Measurements from ENCODE around the gene CARS2.

- TF ChIP-seq, protein P1, sequence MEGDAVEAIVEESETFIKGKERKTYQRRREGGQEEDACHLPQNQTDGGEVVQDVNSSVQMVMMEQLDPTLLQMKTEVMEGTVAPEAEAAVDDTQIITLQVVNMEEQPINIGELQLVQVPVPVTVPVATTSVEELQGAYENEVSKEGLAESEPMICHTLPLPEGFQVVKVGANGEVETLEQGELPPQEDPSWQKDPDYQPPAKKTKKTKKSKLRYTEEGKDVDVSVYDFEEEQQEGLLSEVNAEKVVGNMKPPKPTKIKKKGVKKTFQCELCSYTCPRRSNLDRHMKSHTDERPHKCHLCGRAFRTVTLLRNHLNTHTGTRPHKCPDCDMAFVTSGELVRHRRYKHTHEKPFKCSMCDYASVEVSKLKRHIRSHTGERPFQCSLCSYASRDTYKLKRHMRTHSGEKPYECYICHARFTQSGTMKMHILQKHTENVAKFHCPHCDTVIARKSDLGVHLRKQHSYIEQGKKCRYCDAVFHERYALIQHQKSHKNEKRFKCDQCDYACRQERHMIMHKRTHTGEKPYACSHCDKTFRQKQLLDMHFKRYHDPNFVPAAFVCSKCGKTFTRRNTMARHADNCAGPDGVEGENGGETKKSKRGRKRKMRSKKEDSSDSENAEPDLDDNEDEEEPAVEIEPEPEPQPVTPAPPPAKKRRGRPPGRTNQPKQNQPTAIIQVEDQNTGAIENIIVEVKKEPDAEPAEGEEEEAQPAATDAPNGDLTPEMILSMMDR (IDR thresholded peaks at IDR 0.05 in 4 of 5, conservative IDR thresholded peaks at IDR 0.05 in 1 of 5): peak in 3 of 5 experiments; percentile 5 to 33 (median 30)
- TF ChIP-seq POLR2A (IDR thresholded peaks at IDR 0.05): peak; percentile 76
Measured at GRCh38 chr13:110715395-110716246, 9.7 kb upstream of the CARS2 start.
